ENCODE results near the gene LRG1.
"Not testable (repeated sequence)": the region's sequence is repeated elsewhere in the genome, so short reads cannot be mapped to it uniquely, and the experiment has no call there.

The LRG1 gene

GRCh38 chr19:4528843-4529242, 11.0 kb downstream of the LRG1 start:
- in situ Hi-C loops (cut with HindIII; ENCODE audit: low sequenced_read_pairs), result no loop called here
- H3K4me3 ChIP-seq (ENCODE audit: low read depth, low read length), result no peak overlapping the region
- DNase-seq (ENCODE audit: low read depth, low spot score), result no peak
- no peak for TF ChIP-seq CTCF (IDR thresholded peaks at IDR 0.05; ENCODE audit: low read depth, low read length)

GRCh38 chr19:4527377-4527776, 12.5 kb downstream of the LRG1 start:
- H3K4me3 ChIP-seq (ENCODE audit: low read depth, low read length); in situ Hi-C loops (cut with HindIII; ENCODE audit: low sequenced_read_pairs); DNase-seq (ENCODE audit: low read depth, low spot score): not testable (repeated sequence)

DNA sequence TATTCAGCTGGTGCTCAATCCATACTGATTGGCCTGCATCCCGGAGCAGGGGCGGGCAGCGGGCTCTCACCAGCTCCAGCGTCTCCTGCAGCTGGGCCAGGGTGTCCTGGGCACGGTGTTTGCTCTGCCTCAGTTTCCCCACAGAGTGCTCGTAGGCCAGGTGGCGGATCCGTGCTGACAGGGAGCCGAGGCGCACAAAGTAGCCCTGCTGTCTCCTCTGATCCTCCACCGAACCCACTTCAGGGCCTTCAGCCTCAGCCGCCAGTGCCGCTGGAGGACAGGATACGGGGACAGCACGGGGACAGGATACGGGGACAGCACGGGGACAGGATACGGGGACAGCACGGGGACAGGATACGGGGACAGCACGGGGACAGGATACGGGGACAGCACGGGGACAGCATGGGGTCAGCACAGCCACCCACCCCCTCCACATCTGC, 14.3 kb downstream of the LRG1 start:
- no peak for DNase-seq (ENCODE audit: low read depth, low spot score)
- in situ Hi-C loops (cut with HindIII; ENCODE audit: low sequenced_read_pairs), result no loop called here
- no peak overlapping the region for H3K4me3 ChIP-seq (ENCODE audit: low read depth, low read length)
- TF ChIP-seq CTCF (IDR thresholded peaks at IDR 0.05; ENCODE audit: low read depth, low read length), result no peak

DNA sequence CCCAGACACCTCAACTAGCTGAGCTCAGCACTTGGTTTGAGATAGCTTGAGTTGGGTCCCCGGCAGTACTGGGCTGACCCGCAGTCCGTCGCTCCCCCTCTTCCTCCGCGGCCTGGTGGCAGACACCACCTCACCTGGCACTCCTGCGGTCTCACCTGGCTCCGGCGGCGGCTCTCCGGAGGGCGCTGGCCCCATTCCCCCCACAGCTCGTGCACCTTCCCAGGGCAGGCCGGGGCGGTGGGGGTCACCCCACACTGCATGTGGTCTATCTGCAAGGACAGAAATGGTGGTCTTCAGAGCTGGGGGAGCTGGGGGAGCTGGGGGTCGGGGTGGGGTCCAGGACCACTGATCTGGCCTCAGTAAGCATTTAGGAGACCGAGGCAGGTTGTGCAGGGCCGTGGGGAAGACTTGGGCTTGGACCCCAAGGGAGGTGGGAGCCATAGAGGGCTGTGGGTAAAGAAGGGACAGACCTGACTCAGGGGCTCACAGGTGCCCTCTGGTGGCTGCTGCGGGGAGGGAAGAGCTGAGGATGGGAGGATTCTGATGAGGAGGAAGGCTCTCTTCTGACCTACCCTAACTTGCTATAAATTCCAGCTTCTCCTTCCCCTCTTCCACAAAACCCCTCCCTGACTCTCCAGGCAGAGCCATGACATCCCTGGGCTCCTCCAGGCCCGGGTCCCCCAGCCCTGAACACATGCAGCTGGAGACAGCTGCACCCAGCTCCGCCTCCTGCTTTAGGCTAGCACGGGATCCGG, 14.9 kb downstream of the LRG1 start:
- H3K4me3 ChIP-seq (ENCODE audit: low read depth, low read length), result no peak overlapping the region
- DNase-seq (ENCODE audit: low read depth, low spot score), result peak; percentile 31
- in situ Hi-C loops (cut with HindIII; ENCODE audit: low sequenced_read_pairs), result no loop called here

GRCh38 chr19:4523306-4524110, 16.3 kb downstream of the LRG1 start:
- TF ChIP-seq CTCF (IDR thresholded peaks at IDR 0.05; ENCODE audit: low read depth, low read length), result peak; percentile 85
- no peak for DNase-seq (ENCODE audit: low read depth, low spot score)
- in situ Hi-C loops (cut with HindIII; ENCODE audit: low sequenced_read_pairs), result no loop called here
- no peak overlapping the region for H3K4me3 ChIP-seq (ENCODE audit: low read depth, low read length)

More for the DNA sequence above, 14.9 kb downstream of the LRG1 start:
- TF ChIP-seq CTCF (IDR thresholded peaks at IDR 0.05; ENCODE audit: low read depth, low read length), result peak; percentile 93

DNA sequence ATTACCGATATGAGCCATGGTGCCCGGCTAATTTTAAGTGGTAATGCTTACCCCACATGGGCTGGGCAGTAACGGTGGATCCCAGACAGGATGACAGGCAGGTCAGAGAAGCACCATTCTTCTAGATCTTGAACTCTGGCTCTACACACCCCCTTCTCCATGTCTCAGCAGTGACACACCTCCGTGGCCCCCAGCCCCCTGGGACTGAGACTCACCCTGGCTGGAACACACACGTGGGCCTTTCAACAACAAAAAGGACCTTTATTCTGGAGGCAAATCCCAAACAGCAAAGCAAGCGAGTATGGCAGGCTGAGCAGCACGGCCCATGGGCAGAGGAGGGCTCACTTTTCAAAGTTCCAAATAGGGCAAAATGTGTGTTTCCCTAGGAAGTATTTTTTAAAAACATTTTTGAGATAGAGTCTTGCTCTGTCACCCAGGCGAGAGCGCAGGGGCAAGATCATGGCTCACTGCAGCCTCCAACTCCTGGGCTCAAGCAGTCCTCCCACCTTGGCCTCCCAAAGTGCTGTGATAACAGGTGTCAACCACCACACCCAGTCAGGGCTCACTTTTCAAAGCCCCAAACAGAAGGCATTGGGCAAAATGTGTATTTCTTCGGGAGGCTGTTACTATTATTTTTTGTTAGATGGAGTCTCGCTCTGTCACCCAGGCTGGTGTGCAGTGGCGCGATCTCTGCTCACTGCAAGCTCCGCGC, 17.4 kb downstream of the LRG1 start:
- no peak for TF ChIP-seq CTCF (IDR thresholded peaks at IDR 0.05; ENCODE audit: low read depth, low read length)
- DNase-seq (ENCODE audit: low read depth, low spot score), result no peak
- in situ Hi-C loops (cut with HindIII; ENCODE audit: low sequenced_read_pairs), result no loop called here
- no peak overlapping the region for H3K4me3 ChIP-seq (ENCODE audit: low read depth, low read length)

Measured in astrocyte of the spinal cord (primary cell).